HCT116 (cell line): Measurements from ENCODE around the gene PCID2.

Experiments
- CEBPB ChIP-seq: IDR thresholded peaks from 2 replicates; pipeline ENCODE4 v1.6.1; 2012; ENCODE audit warnings: low read depth
- EZH2 ChIP-seq: fragments of 200-600 bp; sonication (generic); IDR thresholded peaks from 2 replicates; pipeline ENCODE4 v1.6.1; 2017; ENCODE audit warnings: antibody characterized with exemption, mixed run types
- RAD21 ChIP-seq: IDR thresholded peaks from 2 replicates; pipeline ENCODE4 v1.6.1; 2012; ENCODE audit warnings: low read depth, mild to moderate bottlenecking
- SIN3A ChIP-seq: IDR thresholded peaks from 2 replicates; pipeline ENCODE4 v1.6.1; 2012; ENCODE audit warnings: low read depth

- TF ChIP-seq SIN3A, result no peak
- no peak for TF ChIP-seq RAD21
- no peak for TF ChIP-seq CEBPB
- TF ChIP-seq EZH2, result no peak
Measured at GRCh38 chr13:113229791-113230190, 21.3 kb upstream of the PCID2 start.
